ENCODE results near the gene LGALS8.

Gene LGALS8

DNA sequence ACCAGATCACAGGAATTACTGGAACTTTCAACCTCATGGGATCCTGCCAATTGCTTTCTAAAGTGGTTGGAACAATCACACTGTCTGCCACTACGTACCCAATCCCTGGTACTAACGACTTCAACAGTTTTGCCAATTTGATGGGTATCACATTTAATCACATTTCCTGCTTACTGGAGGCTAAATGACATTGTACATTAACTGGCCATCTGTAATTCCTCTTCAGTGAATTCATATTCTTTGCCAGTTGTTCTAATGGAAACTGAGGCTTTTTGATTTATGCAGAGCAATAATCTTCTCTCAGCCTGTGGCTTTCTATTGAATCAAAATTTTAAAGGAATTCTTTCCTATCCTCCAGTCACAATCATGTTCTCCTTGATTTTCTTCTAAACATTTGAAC is 38.2 kb downstream of the LGALS8 start:
- TF ChIP-seq EP300 (IDR thresholded peaks at IDR 0.05; ENCODE audit: borderline replicate concordance), result no peak
- no peak for TF ChIP-seq CREB1 (IDR thresholded peaks at IDR 0.05; ENCODE audit: low read depth)
- TF ChIP-seq REST (IDR thresholded peaks at IDR 0.05; ENCODE audit: low read depth), result no peak
- TF ChIP-seq CEBPB (IDR thresholded peaks at IDR 0.05), result no peak
- no peak for TF ChIP-seq TAF1 (IDR thresholded peaks at IDR 0.05; ENCODE audit: low read depth)
- TF ChIP-seq NFIC (IDR thresholded peaks at IDR 0.05), result no peak
- no peak for TF ChIP-seq TEAD4 (IDR thresholded peaks at IDR 0.05)
- no peak for TF ChIP-seq RAD21 (IDR thresholded peaks at IDR 0.05; ENCODE audit: low read depth)

DNA sequence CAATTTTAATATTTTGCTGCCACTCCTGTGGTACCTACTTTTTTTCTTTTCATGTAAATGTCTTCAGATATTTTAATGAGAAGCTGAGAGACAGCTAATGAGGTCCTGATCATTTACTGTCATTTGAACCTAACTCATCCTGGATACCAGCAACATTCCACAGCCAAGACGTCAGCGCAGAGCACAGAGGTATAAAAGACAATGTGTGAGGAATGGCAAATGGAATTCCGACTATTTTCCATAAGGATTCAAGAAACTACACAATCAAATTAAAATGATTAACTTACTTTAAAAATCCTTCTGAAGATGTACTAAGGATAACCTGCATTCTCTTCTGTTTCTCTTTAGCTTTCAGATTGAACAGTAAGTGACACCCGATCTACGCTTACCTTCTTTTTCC is 41.7 kb downstream of the LGALS8 start:
- TF ChIP-seq CREB1 (IDR thresholded peaks at IDR 0.05; ENCODE audit: low read depth), result no peak
- TF ChIP-seq CEBPB (IDR thresholded peaks at IDR 0.05), result no peak
- TF ChIP-seq EP300 (IDR thresholded peaks at IDR 0.05; ENCODE audit: borderline replicate concordance), result no peak
- TF ChIP-seq, protein P1, sequence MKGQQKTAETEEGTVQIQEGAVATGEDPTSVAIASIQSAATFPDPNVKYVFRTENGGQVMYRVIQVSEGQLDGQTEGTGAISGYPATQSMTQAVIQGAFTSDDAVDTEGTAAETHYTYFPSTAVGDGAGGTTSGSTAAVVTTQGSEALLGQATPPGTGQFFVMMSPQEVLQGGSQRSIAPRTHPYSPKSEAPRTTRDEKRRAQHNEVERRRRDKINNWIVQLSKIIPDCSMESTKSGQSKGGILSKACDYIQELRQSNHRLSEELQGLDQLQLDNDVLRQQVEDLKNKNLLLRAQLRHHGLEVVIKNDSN (IDR thresholded peaks at IDR 0.05), result no peak
- TF ChIP-seq TAF1 (IDR thresholded peaks at IDR 0.05; ENCODE audit: low read depth), result no peak
- TF ChIP-seq FOXM1 (IDR thresholded peaks at IDR 0.05; ENCODE audit: borderline replicate concordance, low read depth), result no peak
- TF ChIP-seq MAX (IDR thresholded peaks at IDR 0.05), result no peak
- TF ChIP-seq YY1 (IDR thresholded peaks at IDR 0.05; ENCODE audit: low read depth), result no peak

- TF ChIP-seq EP300 (IDR thresholded peaks at IDR 0.05; ENCODE audit: borderline replicate concordance), result no peak
- TF ChIP-seq NFIC (IDR thresholded peaks at IDR 0.05), result no peak
- TF ChIP-seq ZBTB7A (IDR thresholded peaks at IDR 0.05; ENCODE audit: low read depth), result no peak
Observed at GRCh38 chr1:236568285-236568894, 44.6 kb downstream of the LGALS8 start.

- no peak for TF ChIP-seq REST (IDR thresholded peaks at IDR 0.05; ENCODE audit: low read depth)
- TF ChIP-seq FOXM1 (IDR thresholded peaks at IDR 0.05; ENCODE audit: borderline replicate concordance, low read depth), result no peak
- TF ChIP-seq, protein P1 (IDR thresholded peaks at IDR 0.05), result no peak
- TF ChIP-seq RAD21 (IDR thresholded peaks at IDR 0.05; ENCODE audit: low read depth), result no peak
- no peak for TF ChIP-seq MAX (IDR thresholded peaks at IDR 0.05)
- no peak for TF ChIP-seq CREB1 (IDR thresholded peaks at IDR 0.05; ENCODE audit: low read depth)
- TF ChIP-seq TCF12 (IDR thresholded peaks at IDR 0.05; ENCODE audit: low read depth), result no peak
- TF ChIP-seq EP300 (IDR thresholded peaks at IDR 0.05; ENCODE audit: borderline replicate concordance), result no peak
- no peak for TF ChIP-seq TEAD4 (IDR thresholded peaks at IDR 0.05)
- TF ChIP-seq EGR1 (IDR thresholded peaks at IDR 0.05), result no peak
- no peak for TF ChIP-seq YY1 (IDR thresholded peaks at IDR 0.05; ENCODE audit: low read depth)
Observed at GRCh38 chr1:236575523-236575922, 51.7 kb downstream of the LGALS8 start.

DNA sequence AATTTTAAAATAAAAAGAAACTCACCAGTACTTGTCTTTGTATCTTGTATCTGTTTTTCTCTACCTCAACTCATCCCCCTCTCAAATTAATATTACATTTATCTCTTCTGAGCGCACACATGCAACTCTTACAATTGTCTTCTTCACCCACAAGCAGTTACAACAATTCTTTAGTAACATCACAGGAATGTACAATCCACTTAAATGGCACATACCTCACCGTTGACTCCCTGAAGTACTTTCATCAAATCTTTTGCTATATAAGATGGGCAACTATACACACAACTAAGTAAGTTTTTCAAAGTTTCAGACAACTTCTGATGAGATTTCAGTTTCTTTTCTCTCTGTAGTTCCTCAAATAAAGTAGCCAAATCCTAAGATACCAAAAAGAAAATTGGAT is 52.2 kb downstream of the LGALS8 start:
- no peak for TF ChIP-seq TCF12 (IDR thresholded peaks at IDR 0.05; ENCODE audit: low read depth)
- TF ChIP-seq, protein P1 (IDR thresholded peaks at IDR 0.05), result no peak
- TF ChIP-seq EP300 (IDR thresholded peaks at IDR 0.05; ENCODE audit: borderline replicate concordance), result no peak
- TF ChIP-seq CEBPB (IDR thresholded peaks at IDR 0.05), result no peak

DNA sequence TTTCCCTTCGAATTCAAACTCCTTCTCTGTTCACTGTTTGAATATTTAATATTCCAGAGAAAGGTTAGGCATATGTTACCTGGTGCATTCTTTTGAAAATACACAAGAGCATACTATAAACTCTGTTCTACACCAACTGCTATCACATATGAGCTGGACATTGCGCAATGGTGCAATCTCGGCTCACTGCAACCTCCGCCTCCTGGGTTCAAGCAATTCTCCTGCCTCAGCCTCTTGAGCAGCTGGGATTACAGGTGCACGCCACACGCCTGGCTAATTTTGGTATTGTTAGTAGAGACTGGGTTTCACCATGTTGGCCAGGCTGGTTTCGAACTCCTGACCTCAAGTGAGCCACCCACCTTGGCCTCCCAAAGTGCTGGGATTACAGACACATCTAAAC is 53.3 kb downstream of the LGALS8 start:
- peak; percentile 88 for TF ChIP-seq CEBPB (IDR thresholded peaks at IDR 0.05)

GRCh38 chr1:236578661-236579060 is 54.9 kb downstream of the LGALS8 start:
- no peak for TF ChIP-seq NFIC (IDR thresholded peaks at IDR 0.05)
- TF ChIP-seq ZBTB7A (IDR thresholded peaks at IDR 0.05; ENCODE audit: low read depth), result no peak
- no peak for TF ChIP-seq TEAD4 (IDR thresholded peaks at IDR 0.05)
- no peak for TF ChIP-seq EGR1 (IDR thresholded peaks at IDR 0.05)
- TF ChIP-seq TAF1 (IDR thresholded peaks at IDR 0.05; ENCODE audit: low read depth), result no peak
- no peak for TF ChIP-seq EP300 (IDR thresholded peaks at IDR 0.05; ENCODE audit: borderline replicate concordance)
- TF ChIP-seq RAD21 (IDR thresholded peaks at IDR 0.05; ENCODE audit: low read depth), result no peak
- TF ChIP-seq MAX (IDR thresholded peaks at IDR 0.05), result no peak
- TF ChIP-seq REST (IDR thresholded peaks at IDR 0.05; ENCODE audit: low read depth), result no peak

Data from Ishikawa (cell line).